ENCODE data around the gene MRC2.

Gene MRC2

GRCh38 chr17:62627219-62627903 is at the start of gene MRC2:
Gene MRC2 (plus strand): TSS chr17:62627670. CDS start chr17:62627803, 133 bp downstream.
- ChIA-PET POLR2A (no interaction called here), CTCF (interaction anchor here (0.7 kb wide), 1 partner anchor 41 kb away, joined by 3 read pairs; no protein-coding TSS in a partner anchor)
- TF ChIP-seq L3MBTL2 (conservative IDR thresholded peaks at IDR 0.05) (peak; percentile 35), SP1 (IDR thresholded peaks at IDR 0.05) (no peak)
- DNase-seq (ENCODE audit: extremely low spot score), result peak; percentile 69

DNA sequence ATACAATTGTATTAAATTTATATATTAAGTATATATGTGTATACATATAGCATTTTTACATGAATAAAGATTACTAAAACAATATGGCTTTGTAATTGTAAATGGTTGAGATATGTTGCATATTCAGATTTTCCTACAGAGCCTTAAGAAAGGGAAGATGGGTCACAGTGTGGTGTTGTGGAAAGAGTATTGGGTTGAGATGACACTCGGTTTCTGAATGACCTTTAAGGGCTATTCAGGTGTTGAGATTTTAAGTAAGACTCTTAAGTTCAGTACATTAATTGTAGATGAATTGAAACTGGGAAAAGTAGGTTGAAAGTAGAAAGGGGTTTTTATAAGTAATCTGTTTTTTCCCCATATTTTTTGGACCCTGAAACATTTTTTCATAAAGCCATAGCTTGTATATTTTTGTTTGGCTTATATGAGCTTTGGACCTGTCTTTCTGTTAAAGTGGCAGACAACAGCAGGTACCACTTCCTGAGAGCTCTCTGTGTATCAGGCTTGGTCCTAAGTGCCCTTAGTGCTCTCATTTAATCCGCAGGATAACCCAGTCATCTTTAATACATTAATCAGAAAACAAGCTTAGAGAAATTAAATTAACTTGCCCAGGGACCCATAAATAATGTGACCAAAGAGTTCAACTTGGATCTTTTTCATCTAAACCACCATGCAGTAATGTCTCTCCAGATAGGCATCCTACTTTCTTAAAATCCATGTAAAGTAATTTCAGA is 48.5 kb upstream of the MRC2 start:
- ChIA-PET POLR2A (no interaction called here), CTCF (interaction anchor here (0.9 kb wide), 1 partner anchor 25 kb away, joined by 3 read pairs; no protein-coding TSS in a partner anchor)
- TF ChIP-seq FOXK2 (IDR thresholded peaks at IDR 0.05) (no peak), BHLHE40 (IDR thresholded peaks at IDR 0.05; ENCODE audit: borderline replicate concordance) (no peak), LEF1 (IDR thresholded peaks at IDR 0.05; ENCODE audit: borderline replicate concordance) (no peak), TARDBP (IDR thresholded peaks at IDR 0.05) (no peak), HDGF (IDR thresholded peaks at IDR 0.05; ENCODE audit: borderline replicate concordance) (no peak)
- no peak for DNase-seq (ENCODE audit: extremely low spot score)

DNA sequence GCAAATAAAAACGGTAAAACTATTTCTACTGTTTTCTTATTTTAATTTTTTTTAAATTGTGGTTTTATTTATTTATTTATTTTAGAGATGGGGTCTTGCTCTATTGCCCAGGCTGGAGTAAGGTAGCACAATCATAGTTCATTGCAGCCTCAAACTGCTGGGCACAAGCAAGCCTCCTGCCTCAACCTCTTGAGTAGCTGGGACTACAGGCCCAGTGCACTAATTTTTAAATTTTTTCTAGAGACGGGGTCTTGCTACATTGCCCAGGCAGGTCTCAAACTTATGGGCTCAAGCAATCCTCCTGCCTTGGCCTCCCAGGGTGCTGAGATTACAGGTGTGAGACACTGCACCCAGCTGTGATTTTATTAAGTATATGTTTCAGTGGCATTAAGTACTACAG is 46.5 kb upstream of the MRC2 start:
- ChIA-PET POLR2A (no interaction called here), CTCF (interaction anchor here (0.8 kb wide), 1 partner anchor 28 kb away, joined by 3 read pairs; no protein-coding TSS in a partner anchor)
- DNase-seq (ENCODE audit: extremely low spot score), result no peak
- TF ChIP-seq SUZ12 (IDR thresholded peaks at IDR 0.05) (no peak), ARNT (IDR thresholded peaks at IDR 0.05) (no peak), ELF4 (IDR thresholded peaks at IDR 0.05) (no peak), TARDBP (IDR thresholded peaks at IDR 0.05) (no peak), FOXK2 (IDR thresholded peaks at IDR 0.05) (no peak), FOXA1 (IDR thresholded peaks at IDR 0.05) (no peak), FOXM1 (IDR thresholded peaks at IDR 0.05; ENCODE audit: borderline replicate concordance) (no peak), BHLHE40 (IDR thresholded peaks at IDR 0.05; ENCODE audit: borderline replicate concordance) (no peak), ZNF384 (IDR thresholded peaks at IDR 0.05) (no peak), NFRKB (IDR thresholded peaks at IDR 0.05) (no peak), LEF1 (IDR thresholded peaks at IDR 0.05; ENCODE audit: borderline replicate concordance) (no peak), L3MBTL2 (conservative IDR thresholded peaks at IDR 0.05) (no peak), SP1 (IDR thresholded peaks at IDR 0.05) (no peak), CTBP1 (IDR thresholded peaks at IDR 0.05; ENCODE audit: borderline replicate concordance) (no peak)
- TF ChIP-seq, protein P1, sequence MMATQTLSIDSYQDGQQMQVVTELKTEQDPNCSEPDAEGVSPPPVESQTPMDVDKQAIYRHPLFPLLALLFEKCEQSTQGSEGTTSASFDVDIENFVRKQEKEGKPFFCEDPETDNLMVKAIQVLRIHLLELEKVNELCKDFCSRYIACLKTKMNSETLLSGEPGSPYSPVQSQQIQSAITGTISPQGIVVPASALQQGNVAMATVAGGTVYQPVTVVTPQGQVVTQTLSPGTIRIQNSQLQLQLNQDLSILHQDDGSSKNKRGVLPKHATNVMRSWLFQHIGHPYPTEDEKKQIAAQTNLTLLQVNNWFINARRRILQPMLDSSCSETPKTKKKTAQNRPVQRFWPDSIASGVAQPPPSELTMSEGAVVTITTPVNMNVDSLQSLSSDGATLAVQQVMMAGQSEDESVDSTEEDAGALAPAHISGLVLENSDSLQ (IDR thresholded peaks at IDR 0.05), result no peak

DNA sequence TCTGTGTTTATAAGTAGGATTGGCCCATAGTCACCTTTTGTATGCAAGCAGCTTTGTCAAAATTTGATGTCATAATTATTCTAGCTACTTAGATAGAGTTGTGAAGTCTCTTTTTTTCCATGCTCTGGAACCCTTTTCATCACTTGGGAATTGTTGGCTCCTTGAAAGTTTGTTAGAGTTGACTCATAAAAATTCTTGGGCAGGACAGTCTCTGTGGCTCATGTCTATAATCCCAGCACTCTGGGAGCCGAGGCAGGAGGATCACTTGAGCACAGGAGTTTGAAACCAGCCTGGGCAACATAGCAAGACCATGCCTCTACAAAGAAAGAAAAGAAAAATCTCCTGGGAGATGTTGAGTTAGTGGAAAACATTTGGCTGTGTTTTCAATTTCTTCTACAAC is 45.7 kb upstream of the MRC2 start:
- TF ChIP-seq FOXK2 (IDR thresholded peaks at IDR 0.05) (no peak), SUZ12 (IDR thresholded peaks at IDR 0.05) (no peak), FOXM1 (IDR thresholded peaks at IDR 0.05; ENCODE audit: borderline replicate concordance) (no peak), BHLHE40 (IDR thresholded peaks at IDR 0.05; ENCODE audit: borderline replicate concordance) (no peak), LEF1 (IDR thresholded peaks at IDR 0.05; ENCODE audit: borderline replicate concordance) (no peak), NFRKB (IDR thresholded peaks at IDR 0.05) (no peak), L3MBTL2 (conservative IDR thresholded peaks at IDR 0.05) (no peak), ZNF384 (IDR thresholded peaks at IDR 0.05) (no peak), FOXA1 (IDR thresholded peaks at IDR 0.05) (no peak), SP1 (IDR thresholded peaks at IDR 0.05) (no peak), TARDBP (IDR thresholded peaks at IDR 0.05) (no peak), CTBP1 (IDR thresholded peaks at IDR 0.05; ENCODE audit: borderline replicate concordance) (no peak), ARNT (IDR thresholded peaks at IDR 0.05) (no peak), HDGF (IDR thresholded peaks at IDR 0.05; ENCODE audit: borderline replicate concordance) (no peak), ELF4 (IDR thresholded peaks at IDR 0.05) (no peak)
- TF ChIP-seq, protein P1 (IDR thresholded peaks at IDR 0.05), result no peak
- POLR2A ChIA-PET, result no interaction called here
- CTCF ChIA-PET, result no interaction called here
- no peak for DNase-seq (ENCODE audit: extremely low spot score)

GRCh38 chr17:62587554-62587953 is 39.9 kb upstream of the MRC2 start:
- CTCF ChIA-PET, result no interaction called here
- POLR2A ChIA-PET, result no interaction called here
- TF ChIP-seq FOXK2 (IDR thresholded peaks at IDR 0.05), result no peak
- no peak for TF ChIP-seq LEF1 (IDR thresholded peaks at IDR 0.05; ENCODE audit: borderline replicate concordance)
- TF ChIP-seq FOXA1 (IDR thresholded peaks at IDR 0.05), result no peak
- TF ChIP-seq NFRKB (IDR thresholded peaks at IDR 0.05), result no peak
- TF ChIP-seq ELF4 (IDR thresholded peaks at IDR 0.05), result no peak
- no peak for TF ChIP-seq ARNT (IDR thresholded peaks at IDR 0.05)
- no peak for TF ChIP-seq HDGF (IDR thresholded peaks at IDR 0.05; ENCODE audit: borderline replicate concordance)
- TF ChIP-seq ZNF384 (IDR thresholded peaks at IDR 0.05), result no peak
- TF ChIP-seq SP1 (IDR thresholded peaks at IDR 0.05), result no peak
- TF ChIP-seq SUZ12 (IDR thresholded peaks at IDR 0.05), result no peak
- TF ChIP-seq, protein P1 (IDR thresholded peaks at IDR 0.05), result no peak
- no peak for TF ChIP-seq CTBP1 (IDR thresholded peaks at IDR 0.05; ENCODE audit: borderline replicate concordance)
- no peak for TF ChIP-seq FOXM1 (IDR thresholded peaks at IDR 0.05; ENCODE audit: borderline replicate concordance)
- no peak for DNase-seq (ENCODE audit: extremely low spot score)

- TF ChIP-seq, protein P1 (IDR thresholded peaks at IDR 0.05), result no peak
- no peak for TF ChIP-seq BHLHE40 (IDR thresholded peaks at IDR 0.05; ENCODE audit: borderline replicate concordance)
- CTCF ChIA-PET, result no interaction called here
- DNase-seq (ENCODE audit: extremely low spot score), result no peak
- POLR2A ChIA-PET, result no interaction called here
These were observed 39.4 kb upstream of the MRC2 start for GRCh38 chr17:62588109-62588508.

All from HEK293T (cell line).